ENCODE measurements around the gene HDAC1. TPM values are rescaled to one million over a fixed set of nuclear protein-coding genes. Genes with fewer than 3 reads are reported as not detected.

Gene HDAC1
- total RNA-seq, 4 donors from 2014 or later, result 78.2 to 96.8 (median 85.0) TPM

GRCh38 chr1:32361308-32361673, 69.4 kb downstream of the HDAC1 start:
- Histone ChIP-seq H3K9me3 (no peaks in the 10 kb centered on the region), H3K4me3 (replicated peaks in 1 of 3) (peak overlapping the region in 1 of 3 donors; percentile 25), H3K27me3 (no peaks in the 10 kb centered on the region), H3K36me3 (peaks cover 5 to 6% of the 10 kb centered on the region in 2 donors), H3K4me1 (peaks cover 30 to 49% of the 10 kb centered on the region in 2 donors), H3K27ac (peak overlapping the region in 1 of 3 donors; percentile 44)
- intact Hi-C loops (cut with DNase I), result no loop called here
- DNase-seq, result no peak
- TF ChIP-seq CTCF (IDR thresholded peaks at IDR 0.05), result no peak
- no peak for TF ChIP-seq POLR2A (IDR thresholded peaks at IDR 0.05)
- 68 to 74% methylated on average over 17 to 19 of the region's 35 CpGs for WGBS, 2 donors

GRCh38 chr1:32361674-32362473, 70.0 kb downstream of the HDAC1 start:
- Histone ChIP-seq H3K9me3 (no peaks in the 10 kb centered on the region), H3K27me3 (no peaks in the 10 kb centered on the region), H3K27ac (peak overlapping the region in 2 of 3 donors; percentile 44), H3K4me3 (replicated peaks in 1 of 3) (peak overlapping the region in 1 of 3 donors; percentile 25), H3K4me1 (peaks cover 31 to 54% of the 10 kb centered on the region in 2 donors), H3K36me3 (peaks cover 11% of the 10 kb centered on the region in 2 donors)
- whole genome bisulfite sequencing, 2 donors, result 14 to 24% methylated on average over 6 to 10 of the region's 91 CpGs
- TF ChIP-seq POLR2A (IDR thresholded peaks at IDR 0.05), result peak in 1 of 2 donors; percentile 13
- TF ChIP-seq CTCF (IDR thresholded peaks at IDR 0.05), result peak in 2 of 6 experiments; percentile 20 to 28
- DNase-seq, result peak; percentile 71 to 80
- intact Hi-C loops (cut with DNase I), result no loop called here

- Histone ChIP-seq H3K9me3 (no peaks in the 10 kb centered on the region), H3K27ac (peak within 1 kb of the TSS in 2 of 3 donors; percentile 44), H3K36me3 (peaks cover 17 to 18% of the 10 kb centered on the region in 2 donors), H3K4me3 (replicated peaks in 1 of 3) (peak within 1 kb of the TSS in 1 of 3 donors; percentile 25), H3K27me3 (no peaks in the 10 kb centered on the region), H3K4me1 (peaks cover 31 to 53% of the 10 kb centered on the region in 2 donors)
- no peak for DNase-seq
- TF ChIP-seq POLR2A (IDR thresholded peaks at IDR 0.05) (no peak), CTCF (IDR thresholded peaks at IDR 0.05) (no peak)
- intact Hi-C loops (cut with DNase I), result no loop called here
- 59 to 69% methylated on average over 16 to 17 of the region's 17 CpGs for WGBS, 2 donors
These were observed 70.8 kb downstream of the HDAC1 start, which contains the start of the genes FAM229A and TSSK3 for GRCh38 chr1:32362474-32363313. TSS of gene FAM229A (minus strand) at chr1:32362485. CDS start at chr1:32362091, 394 bp downstream. TSS of gene TSSK3 (plus strand) at chr1:32362539. CDS start at chr1:32362702, 163 bp downstream.

- intact Hi-C loops (cut with DNase I), result no loop called here
- DNase-seq, result peak; percentile 78 to 81
- H3K27me3 ChIP-seq, result no peaks in the 10 kb centered on the region
- H3K9me3 ChIP-seq, result no peaks in the 10 kb centered on the region
- H3K4me1 ChIP-seq, result peaks cover 31 to 50% of the 10 kb centered on the region in 2 donors
- WGBS, 2 donors, result 64 to 77% methylated on average over 8 to 10 of the region's 12 CpGs
- TF ChIP-seq POLR2A (IDR thresholded peaks at IDR 0.05), result no peak
- TF ChIP-seq CTCF (IDR thresholded peaks at IDR 0.05), result peak in 1 of 6 experiments; percentile 9
- H3K4me3 ChIP-seq (replicated peaks in 1 of 3), result no peak overlapping the region
- peaks cover 25 to 28% of the 10 kb centered on the region in 2 donors for H3K36me3 ChIP-seq
- H3K27ac ChIP-seq, result no peak overlapping the region
These were observed 71.8 kb downstream of the HDAC1 start for GRCh38 chr1:32363713-32364112.
